IPS-15b (cell line): Measurements from ENCODE around the gene PRKCB.

ENCODE experiments used
- H3K27me3 ChIP-seq: one replicate; pipeline ENCODE4 v1.6.1; 2013; ENCODE audit warnings: low read length; ENCODE audit not compliant: control insufficient read depth, insufficient read depth
- H3K36me3 ChIP-seq: one replicate; pipeline ENCODE4 v1.6.1; 2013; ENCODE audit warnings: low read length; ENCODE audit not compliant: control insufficient read depth, insufficient read depth
- H3K4me1 ChIP-seq: one replicate; pipeline ENCODE4 v1.6.1; 2013; ENCODE audit warnings: mild to moderate bottlenecking, low read length; ENCODE audit not compliant: control insufficient read depth, insufficient read depth
- H3K4me3 ChIP-seq: one replicate; pipeline ENCODE4 v1.5.1; 2013; ENCODE audit warnings: low read depth, low read length
- H3K9ac ChIP-seq: one replicate; pipeline ENCODE4 v1.6.1; 2013; ENCODE audit warnings: low read depth, mild to moderate bottlenecking, low read length
- H3K9me3 ChIP-seq: one replicate; pipeline ENCODE4 v1.6.1; 2013; ENCODE audit warnings: mild to moderate bottlenecking, low read length; ENCODE audit not compliant: control insufficient read depth, insufficient read depth

Gene PRKCB

GRCh38 chr16:23857256-23857880, 21.6 kb downstream of the PRKCB start:
- H3K27me3 ChIP-seq = peaks cover 40% of the 10 kb centered on the region
- no peaks in the 10 kb centered on the region for H3K4me1 ChIP-seq
- no peak overlapping the region for H3K4me3 ChIP-seq

GRCh38 chr16:23857881-23858269, 22.1 kb downstream of the PRKCB start:
- no peaks in the 10 kb centered on the region for H3K9me3 ChIP-seq
- H3K4me1 ChIP-seq = no peaks in the 10 kb centered on the region
- H3K27me3 ChIP-seq = peaks cover 44% of the 10 kb centered on the region
- H3K36me3 ChIP-seq = no peaks in the 10 kb centered on the region
- no peak overlapping the region for H3K9ac ChIP-seq
- no peak overlapping the region for H3K4me3 ChIP-seq

More at GRCh38 chr16:23857256-23857880, 21.6 kb downstream of the PRKCB start:
- Histone ChIP-seq H3K36me3 (no peaks in the 10 kb centered on the region), H3K9me3 (no peaks in the 10 kb centered on the region), H3K9ac (no peak overlapping the region)

GRCh38 chr16:23858542-23858941, 22.8 kb downstream of the PRKCB start:
- H3K9me3 ChIP-seq = no peaks in the 10 kb centered on the region
- peaks cover 48% of the 10 kb centered on the region for H3K27me3 ChIP-seq
- H3K36me3 ChIP-seq = no peaks in the 10 kb centered on the region
- no peak overlapping the region for H3K4me3 ChIP-seq
- H3K9ac ChIP-seq = no peak overlapping the region
- H3K4me1 ChIP-seq = no peaks in the 10 kb centered on the region

- Histone ChIP-seq H3K4me1 (no peaks in the 10 kb centered on the region), H3K27me3 (peaks cover 61% of the 10 kb centered on the region), H3K9ac (no peak overlapping the region), H3K36me3 (no peaks in the 10 kb centered on the region), H3K4me3 (no peak overlapping the region), H3K9me3 (no peaks in the 10 kb centered on the region)
These were observed 24.0 kb downstream of the PRKCB start for GRCh38 chr16:23859713-23860269.

GRCh38 chr16:23861874-23862273, 26.1 kb downstream of the PRKCB start:
- Histone ChIP-seq H3K36me3 (no peaks in the 10 kb centered on the region), H3K4me3 (no peak overlapping the region), H3K27me3 (peaks cover 77% of the 10 kb centered on the region), H3K9me3 (no peaks in the 10 kb centered on the region), H3K9ac (no peak overlapping the region), H3K4me1 (no peaks in the 10 kb centered on the region)

GRCh38 chr16:23862556-23862955, 26.8 kb downstream of the PRKCB start:
- Histone ChIP-seq H3K9me3 (no peaks in the 10 kb centered on the region), H3K36me3 (no peaks in the 10 kb centered on the region), H3K9ac (no peak overlapping the region), H3K4me1 (no peaks in the 10 kb centered on the region), H3K4me3 (no peak overlapping the region), H3K27me3 (peaks cover 82% of the 10 kb centered on the region)

GRCh38 chr16:23863511-23864422, 28.0 kb downstream of the PRKCB start:
- Histone ChIP-seq H3K9ac (no peak overlapping the region), H3K9me3 (no peaks in the 10 kb centered on the region), H3K36me3 (no peaks in the 10 kb centered on the region), H3K4me3 (no peak overlapping the region), H3K27me3 (peaks cover 85% of the 10 kb centered on the region), H3K4me1 (no peaks in the 10 kb centered on the region)

- H3K4me1 ChIP-seq = no peaks in the 10 kb centered on the region
- no peaks in the 10 kb centered on the region for H3K36me3 ChIP-seq
- peaks cover 77% of the 10 kb centered on the region for H3K27me3 ChIP-seq
- H3K9ac ChIP-seq = no peak overlapping the region
- no peak overlapping the region for H3K4me3 ChIP-seq
- no peaks in the 10 kb centered on the region for H3K9me3 ChIP-seq
These were observed 30.1 kb downstream of the PRKCB start for GRCh38 chr16:23865853-23866252.

- Histone ChIP-seq H3K4me1 (no peaks in the 10 kb centered on the region), H3K27me3 (peaks cover 71% of the 10 kb centered on the region)
These were observed 30.8 kb downstream of the PRKCB start for GRCh38 chr16:23866621-23867020.

GRCh38 chr16:23867566-23867965, 31.8 kb downstream of the PRKCB start:
- no peaks in the 10 kb centered on the region for H3K9me3 ChIP-seq
- H3K9ac ChIP-seq = no peak overlapping the region
- peaks cover 61% of the 10 kb centered on the region for H3K27me3 ChIP-seq
- H3K36me3 ChIP-seq = no peaks in the 10 kb centered on the region
- no peak overlapping the region for H3K4me3 ChIP-seq
- no peaks in the 10 kb centered on the region for H3K4me1 ChIP-seq

More at GRCh38 chr16:23866621-23867020, 30.8 kb downstream of the PRKCB start:
- H3K36me3 ChIP-seq = no peaks in the 10 kb centered on the region
- no peaks in the 10 kb centered on the region for H3K9me3 ChIP-seq
- H3K9ac ChIP-seq = no peak overlapping the region
- no peak overlapping the region for H3K4me3 ChIP-seq

- Histone ChIP-seq H3K9ac (no peak overlapping the region), H3K27me3 (peaks cover 59% of the 10 kb centered on the region), H3K36me3 (no peaks in the 10 kb centered on the region)
These were observed 32.4 kb downstream of the PRKCB start for GRCh38 chr16:23868136-23868535.

More at GRCh38 chr16:23868136-23868535, 32.4 kb downstream of the PRKCB start:
- Histone ChIP-seq H3K9me3 (no peaks in the 10 kb centered on the region), H3K4me3 (no peak overlapping the region), H3K4me1 (no peaks in the 10 kb centered on the region)
